NK-92 treated with Interleukin-12 subunit alpha and Interleukin-12 subunit beta, amount 100 ng/mL, for 24 hours (cell line): ENCODE data around the gene CRIP3.

Source experiments
- DNase-seq: peaks from one replicate; lab custom pipeline; 2025; lab: John Stamatoyannopoulos, UW

Gene CRIP3

DNA sequence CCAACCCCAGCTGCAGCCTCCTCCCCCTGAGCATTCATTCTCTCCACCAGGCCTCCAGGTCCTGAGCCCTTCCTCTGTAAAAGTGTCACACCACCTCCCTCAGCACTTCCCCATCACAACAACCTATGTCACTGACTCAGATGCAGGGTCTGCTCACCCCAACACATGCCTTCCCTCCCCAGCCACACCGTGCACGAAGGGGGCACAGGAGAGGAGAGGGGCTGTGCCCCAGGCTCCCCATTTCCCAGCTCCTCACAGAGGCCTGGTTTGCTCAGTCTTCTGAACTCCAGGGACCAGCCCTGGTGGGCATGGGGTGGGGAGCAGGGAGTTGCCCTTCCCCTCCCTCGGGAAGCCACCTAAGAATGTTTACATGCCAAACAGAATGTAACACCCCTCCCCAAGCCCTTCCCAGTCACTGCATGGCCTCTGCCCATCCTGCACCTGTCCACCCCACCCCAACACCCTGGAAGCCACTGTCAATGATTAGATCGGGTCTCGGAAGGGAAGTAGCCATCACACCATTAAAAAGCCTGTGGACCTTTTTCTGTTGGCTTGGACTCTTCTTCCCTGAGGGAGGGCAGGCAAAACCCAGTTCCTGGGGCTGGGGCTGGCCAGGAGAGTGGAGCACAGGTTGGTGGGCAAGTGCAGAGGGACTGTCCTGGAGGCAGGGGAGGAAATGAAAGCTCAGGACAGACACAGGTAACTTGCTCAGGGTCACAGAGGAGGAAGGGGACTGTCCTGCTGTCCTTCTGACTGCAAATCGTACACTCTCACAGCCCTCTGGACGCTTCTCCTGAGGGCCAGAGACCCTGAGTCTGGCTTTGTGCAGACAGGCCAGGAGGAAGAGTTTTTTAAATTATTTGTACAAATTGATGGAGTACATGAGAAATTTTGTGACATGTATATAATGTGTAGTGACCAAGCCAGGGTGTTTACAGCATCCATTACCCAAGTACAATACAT lies 20.6 kb downstream of the CRIP3 start:
- DNase-seq = no peak

DNA sequence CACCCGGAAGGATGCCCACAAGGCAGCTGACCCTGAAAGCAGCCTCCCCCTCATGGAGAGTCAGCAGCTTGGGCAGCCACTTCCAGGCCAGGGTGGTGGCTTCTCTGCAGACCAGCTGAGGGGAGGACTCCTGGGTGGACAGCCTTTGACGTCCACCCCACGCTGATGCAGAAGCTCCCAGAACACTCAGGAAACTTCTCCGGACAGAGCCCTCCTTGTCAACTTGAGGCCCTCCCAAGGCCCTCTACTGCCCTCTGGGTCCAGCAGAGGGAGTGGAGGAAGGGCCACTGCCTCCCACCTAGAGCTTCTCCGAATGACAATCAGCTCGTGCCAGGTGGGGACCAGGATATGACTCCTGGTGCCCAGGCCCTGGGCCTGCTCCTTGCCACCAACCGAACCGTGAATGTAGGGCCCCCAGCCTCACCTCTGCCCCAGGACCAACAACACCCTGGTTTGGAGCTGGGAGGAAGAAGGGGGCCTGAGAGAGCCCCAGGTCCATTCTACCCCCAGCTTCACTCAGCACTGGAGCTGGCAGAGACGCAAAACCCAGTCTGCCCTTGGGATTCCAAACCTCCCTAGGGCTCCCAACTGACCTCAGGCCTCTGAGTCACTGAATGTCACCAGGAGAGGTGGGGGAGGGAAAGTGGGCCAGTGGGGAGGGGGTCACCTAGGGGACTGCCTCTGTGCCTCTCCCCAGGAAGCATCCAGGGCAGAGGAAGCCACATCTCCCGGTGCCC lies 21.5 kb downstream of the CRIP3 start:
- DNase-seq = no peak

DNA sequence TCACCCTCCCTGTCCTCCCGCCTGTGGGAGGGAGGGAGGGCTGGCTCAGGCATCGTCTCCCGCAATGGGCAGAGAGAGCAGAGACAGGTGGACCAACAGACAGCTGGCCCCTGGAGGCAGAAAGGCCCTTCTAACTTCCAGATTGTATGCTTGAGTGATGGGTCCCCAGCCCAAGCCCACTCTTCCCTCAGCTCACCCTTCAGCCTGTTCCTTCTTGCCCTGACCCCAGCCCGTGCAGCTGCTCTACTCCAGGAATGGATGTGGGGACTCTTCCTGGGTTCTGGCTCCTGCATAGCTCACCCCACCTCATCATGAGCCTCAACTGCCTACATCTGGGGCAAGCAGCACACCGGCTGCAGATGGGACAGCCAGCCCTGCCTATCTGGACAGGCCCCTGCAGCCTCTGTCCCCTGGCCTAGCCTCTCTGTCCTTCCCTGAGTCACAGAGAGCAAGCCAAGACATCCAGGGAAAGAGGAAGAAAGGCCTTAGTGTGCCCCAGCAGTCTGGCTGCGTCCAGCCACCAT lies 22.1 kb downstream of the CRIP3 start:
- no peak for DNase-seq

DNA sequence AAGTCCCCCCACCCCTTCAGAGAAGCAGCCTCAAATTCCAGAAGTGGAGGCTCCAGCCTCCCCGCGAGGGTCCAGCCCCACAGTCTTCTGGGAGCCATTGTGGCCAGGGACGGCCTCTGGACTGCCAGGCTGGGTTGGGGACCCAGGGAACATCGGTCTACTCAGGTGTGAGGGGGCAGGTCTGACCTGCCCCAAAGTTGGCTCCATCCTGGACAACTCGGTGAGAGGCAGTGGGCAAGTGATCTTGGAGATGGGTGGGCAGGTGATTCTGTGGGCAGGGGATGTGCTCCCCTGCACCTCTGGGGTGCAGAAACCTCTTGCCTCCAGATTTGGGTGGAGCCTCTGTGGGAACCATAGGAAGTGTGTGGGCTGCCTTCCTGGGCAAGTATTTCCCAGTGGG lies 22.8 kb downstream of the CRIP3 start:
- no peak for DNase-seq

DNA sequence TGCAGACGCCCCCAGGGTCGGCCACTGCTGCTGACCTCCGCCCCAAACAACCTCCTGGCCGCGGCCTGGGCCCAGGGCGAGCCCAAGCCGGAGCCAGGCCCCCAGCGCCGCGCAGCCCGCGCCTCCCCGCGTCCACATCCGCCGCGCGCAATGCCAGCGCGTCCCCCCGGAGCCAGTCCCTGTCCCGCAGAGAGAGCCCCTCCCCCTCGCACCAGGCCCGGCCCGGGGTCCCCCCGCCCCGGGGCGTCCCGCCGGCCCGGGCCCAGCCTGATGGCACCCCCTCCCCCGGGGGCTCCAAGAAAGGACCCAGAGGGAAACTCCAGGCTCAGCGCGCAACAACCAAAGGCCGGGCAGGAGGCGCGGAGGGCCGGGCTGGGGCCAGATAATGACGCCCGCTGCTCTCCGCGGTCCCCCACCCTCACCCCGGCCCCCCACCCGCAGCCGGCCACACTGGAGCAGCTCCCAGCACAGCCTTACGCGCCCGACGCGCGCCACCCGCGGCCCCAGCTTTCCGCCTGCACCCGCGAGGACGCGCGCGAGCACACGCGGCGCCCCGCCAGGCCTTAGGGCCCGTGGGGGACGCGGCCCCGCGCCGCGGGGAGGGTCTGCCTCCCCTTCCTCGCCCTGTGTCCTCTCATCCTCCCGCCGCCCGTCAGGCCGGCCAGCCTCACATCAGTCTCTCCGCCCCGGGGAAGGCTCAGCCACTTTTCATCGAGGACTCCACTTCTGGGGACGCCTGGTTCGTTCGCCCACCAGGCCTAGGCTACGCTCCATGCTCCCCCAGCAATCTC lies 23.4 kb downstream of the CRIP3 start:
- no peak for DNase-seq

DNA sequence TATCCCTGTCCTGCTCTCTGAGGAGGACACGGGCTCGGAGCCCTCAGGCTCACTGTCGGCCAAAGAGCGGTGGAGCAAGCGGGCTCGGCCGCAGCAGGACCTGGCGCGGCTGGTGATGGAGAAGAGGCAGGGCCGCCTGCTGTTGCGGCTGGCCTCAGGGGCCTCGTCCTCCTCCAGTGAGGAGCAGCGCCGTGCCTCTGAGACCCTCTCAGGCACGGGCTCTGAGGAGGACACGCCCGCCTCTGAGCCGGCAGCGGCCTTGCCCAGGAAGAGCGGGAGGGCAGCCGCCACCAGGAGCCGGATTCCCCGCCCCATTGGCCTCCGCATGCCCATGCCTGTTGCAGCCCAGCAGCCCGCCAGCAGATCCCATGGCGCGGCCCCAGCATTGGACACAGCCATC lies 24.7 kb downstream of the CRIP3 start:
- DNase-seq = no peak

DNA sequence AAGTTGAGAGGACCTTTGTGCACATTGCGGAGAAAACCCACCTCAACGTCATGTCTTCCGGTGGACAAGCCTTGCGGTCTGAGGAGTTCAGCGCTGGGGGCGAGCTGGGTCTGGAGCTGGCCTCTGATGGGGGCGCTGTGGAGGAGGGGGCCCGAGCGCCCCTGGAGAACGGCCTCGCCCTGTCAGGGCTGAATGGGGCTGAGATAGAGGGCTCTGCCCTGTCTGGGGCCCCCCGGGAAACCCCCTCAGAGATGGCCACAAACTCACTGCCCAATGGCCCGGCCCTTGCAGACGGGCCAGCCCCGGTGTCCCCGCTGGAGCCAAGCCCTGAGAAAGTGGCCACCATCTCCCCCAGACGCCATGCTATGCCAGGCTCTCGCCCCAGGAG lies 25.1 kb downstream of the CRIP3 start:
- no peak for DNase-seq

DNA sequence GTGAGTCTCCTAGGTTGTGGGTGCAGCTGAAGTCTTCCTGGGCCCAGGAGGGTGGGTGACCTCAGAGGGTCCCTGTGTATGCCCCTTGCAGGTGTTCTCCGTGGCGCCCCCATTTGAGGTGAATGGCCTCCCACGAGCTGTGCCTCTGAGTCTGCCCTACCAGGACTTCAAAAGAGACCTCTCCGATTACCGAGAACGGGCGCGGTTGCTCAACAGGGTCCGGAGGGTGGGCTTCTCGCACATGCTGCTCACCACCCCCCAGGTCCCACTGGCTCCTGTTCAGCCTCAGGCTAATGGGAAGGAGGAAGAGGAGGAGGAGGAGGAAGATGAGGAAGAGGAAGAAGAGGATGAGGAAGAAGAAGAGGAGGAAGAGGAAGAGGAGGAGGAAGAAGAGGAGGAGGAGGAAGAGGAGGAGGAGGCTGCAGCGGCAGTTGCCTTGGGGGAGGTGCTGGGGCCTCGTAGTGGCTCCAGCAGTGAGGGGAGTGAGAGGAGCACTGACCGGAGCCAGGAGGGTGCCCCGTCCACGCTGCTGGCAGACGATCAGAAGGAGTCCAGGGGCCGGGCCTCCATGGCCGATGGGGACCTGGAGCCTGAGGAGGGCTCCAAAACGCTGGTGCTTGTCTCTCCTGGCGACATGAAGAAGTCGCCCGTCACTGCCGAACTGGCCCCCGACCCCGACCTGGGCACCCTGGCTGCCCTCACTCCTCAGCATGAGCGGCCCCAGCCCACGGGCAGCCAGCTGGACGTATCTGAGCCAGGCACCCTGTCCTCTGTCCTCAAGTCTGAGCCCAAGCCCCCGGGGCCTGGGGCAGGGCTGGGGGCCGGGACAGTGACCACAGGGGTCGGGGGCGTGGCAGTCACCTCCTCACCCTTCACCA lies 25.8 kb downstream of the CRIP3 start:
- DNase-seq = no peak

DNA sequence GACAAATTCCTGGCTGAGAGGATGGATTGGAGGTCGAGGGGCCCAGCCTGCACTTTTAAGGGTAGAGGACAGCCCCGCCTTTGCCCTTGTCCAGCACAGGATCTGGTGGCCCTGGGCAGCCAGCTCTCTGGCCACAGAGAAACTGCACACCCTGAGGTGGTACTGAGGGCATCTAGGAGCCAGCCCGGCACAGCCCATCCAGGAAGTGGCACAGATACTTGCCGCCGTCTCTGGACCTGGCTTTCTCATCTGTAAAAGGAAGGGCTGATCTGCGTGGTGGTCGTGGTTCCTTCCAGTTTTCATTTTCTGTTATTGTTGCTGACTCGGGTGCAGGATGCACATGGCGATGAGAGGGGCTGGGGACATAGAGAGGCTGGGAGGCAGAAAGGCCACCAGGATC lies 26.6 kb downstream of the CRIP3 start:
- no peak for DNase-seq

DNA sequence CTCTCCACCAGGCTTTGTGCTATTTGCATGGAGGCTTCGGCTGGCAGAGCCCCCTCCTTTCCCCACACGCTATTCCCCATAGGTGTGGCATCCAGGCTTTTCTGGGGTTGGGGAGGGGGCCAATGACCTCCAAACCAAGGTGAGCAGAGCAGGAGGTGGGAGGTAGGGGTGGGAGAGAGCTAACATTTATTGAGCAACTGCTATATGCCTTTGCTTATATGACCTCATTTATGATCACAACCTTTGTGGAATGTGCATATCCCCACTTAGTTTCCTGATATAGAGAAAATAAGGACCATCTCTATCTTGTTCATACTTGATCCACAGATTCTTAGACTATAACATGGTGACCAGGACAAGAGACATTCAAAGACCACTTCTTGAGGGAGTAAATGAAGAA lies 28.4 kb downstream of the CRIP3 start:
- no peak for DNase-seq

DNA sequence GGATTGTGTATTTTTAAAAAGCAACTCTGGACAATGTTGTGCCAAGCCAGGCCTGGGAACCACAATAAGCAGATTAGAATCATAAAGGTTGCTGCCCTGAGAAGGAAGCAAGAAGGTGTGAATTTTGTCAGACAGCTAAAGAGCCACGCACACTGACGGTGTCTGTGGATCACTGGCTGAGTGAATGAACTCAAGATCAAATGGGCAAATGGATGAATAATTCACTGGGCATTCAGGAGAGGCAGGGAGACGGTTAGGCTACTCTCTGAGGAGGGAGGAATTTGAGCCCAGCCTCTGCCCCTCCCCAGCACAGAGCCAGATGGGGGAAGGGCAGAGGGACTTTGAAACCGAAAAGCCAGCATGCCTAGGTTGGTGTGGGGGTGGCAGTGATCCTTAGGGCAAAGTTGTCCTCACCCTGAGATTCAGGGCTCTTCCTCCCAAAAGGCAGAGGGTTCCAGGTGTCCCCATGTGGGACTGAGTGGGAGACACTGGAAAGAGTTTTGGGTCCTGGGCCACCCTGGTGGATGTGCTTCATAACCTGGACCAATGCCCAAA lies 30.0 kb downstream of the CRIP3 start:
- DNase-seq = no peak

DNA sequence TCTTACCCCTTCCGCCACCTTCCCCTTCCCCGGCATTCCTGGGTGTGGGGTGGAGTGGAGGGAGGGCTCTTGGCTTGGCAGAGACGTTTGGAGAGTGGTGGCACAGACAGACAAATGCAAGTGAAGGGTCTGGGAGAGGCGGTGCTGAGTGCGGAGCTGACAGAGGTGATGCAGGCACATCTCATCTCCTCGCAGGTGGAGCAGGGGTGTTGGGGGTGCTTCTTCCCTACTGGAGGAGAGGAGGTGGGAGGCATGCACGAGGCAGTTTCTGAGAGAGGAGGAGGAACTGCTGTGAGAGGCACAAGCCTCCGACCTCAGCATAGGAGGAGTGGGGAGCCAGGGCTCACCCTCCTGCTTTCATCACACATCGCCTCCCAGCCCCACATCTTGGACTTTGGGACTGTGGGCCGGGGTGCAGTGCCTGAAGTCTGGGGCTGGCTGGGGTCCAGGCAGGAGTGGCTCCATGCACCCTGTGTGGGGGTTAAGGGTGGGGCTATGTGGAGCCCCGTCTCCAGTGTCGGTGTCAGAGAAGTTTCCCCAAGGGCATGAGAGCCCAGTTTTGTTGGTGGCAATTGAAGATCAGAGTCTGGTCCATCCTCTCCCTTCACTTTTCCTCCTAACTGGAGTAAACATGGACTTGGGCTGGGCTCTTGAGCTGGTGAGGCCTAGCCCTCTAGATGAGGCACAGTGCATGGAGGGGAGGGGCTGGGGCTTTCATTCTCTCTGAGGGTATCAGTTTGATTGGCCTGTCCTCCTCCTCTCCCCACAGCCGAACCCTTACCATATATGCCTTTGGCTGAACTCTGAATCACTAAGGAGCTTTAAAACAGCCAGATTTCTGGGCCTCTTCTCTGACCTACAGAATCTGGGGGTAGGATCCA lies 30.7 kb downstream of the CRIP3 start:
- DNase-seq = no peak

DNA sequence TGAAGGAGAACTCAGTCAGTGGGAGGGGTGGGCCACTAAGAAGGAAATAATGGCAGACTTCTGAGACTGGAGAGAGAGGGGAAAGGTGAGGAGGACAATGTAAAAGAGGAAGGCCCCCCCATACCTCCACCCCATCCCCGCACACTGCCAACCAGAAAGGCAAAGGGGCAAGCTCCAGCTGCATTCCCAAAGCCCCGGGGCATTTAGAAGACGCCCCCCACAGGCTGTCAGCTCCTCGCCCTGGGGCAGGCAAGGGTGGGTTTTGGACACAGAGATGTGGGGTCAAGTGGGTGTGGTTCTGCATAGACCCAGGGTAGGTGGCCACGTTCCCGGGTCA lies 31.4 kb downstream of the CRIP3 start:
- no peak for DNase-seq

DNA sequence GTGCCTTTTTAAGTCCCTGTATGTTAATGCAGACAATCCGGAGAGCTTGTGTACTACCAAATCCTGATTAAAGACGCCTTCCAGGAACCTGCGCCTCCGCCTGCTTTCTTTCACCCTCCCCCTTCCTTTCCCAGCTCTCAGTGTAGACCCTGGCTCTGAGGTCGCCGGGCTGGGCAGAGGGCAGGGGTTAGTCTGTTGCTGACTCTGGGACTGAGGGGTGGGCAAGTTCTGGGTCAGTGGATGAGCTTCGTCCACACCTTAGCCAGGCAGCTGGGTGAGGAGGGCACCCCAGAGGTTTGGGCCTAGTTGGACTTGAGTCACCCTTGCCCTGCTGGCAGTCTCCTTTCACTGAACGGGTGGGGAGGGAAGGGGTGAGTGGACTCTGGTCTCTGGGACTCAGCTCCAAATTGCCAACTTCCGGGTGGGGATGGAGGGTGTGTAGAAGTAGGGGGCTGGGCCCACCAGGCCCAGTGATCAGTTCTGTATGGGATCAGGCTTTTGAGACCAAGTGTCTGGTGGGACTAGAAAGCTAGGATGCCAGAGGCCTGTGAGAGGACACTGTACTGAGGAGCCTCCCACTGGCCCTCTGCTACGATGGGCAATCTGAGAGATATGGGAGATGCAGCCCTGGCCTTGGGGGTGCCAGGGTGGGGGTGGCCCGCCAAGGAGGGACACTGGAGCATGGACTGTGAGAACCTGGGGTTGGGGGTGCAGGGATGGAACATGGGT lies 31.9 kb downstream of the CRIP3 start:
- no peak for DNase-seq

DNA sequence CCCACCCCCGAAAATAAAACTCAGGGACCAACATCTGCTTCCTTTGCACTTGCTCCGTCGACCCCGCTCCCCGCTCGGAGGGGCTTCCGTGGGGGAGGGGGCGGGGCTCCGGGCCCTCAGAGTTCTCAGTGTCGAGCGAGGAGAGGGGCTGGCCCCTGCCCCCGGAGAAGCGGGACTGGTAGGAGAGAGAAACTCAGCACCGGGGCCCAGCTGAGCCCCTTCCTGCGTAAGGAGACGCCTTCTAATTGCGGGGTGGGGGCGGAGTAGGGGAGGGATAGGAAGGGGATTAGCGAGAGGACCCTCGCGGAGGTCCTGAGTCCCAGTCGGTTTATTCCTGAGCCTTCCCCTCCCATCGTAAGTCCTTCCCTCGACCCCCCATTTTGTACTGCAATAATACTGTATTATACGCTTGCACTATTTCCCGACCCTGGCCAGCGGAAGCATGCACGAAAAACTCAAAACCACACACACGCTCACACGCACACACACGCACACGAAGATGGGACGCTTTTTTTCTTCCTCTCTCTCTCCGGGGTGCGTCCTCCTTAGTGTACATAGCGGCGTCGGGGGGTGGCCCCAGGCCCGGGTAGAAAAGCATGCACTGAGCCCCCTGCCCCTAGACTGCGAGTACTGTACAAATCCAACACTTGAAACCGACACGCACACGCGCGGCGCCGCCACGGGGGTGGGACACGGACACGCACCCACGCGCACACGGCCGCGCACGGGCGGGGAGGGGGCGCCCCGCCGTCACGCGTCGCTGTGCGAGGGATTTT lies 32.6 kb downstream of the CRIP3 start:
- no peak for DNase-seq

DNA sequence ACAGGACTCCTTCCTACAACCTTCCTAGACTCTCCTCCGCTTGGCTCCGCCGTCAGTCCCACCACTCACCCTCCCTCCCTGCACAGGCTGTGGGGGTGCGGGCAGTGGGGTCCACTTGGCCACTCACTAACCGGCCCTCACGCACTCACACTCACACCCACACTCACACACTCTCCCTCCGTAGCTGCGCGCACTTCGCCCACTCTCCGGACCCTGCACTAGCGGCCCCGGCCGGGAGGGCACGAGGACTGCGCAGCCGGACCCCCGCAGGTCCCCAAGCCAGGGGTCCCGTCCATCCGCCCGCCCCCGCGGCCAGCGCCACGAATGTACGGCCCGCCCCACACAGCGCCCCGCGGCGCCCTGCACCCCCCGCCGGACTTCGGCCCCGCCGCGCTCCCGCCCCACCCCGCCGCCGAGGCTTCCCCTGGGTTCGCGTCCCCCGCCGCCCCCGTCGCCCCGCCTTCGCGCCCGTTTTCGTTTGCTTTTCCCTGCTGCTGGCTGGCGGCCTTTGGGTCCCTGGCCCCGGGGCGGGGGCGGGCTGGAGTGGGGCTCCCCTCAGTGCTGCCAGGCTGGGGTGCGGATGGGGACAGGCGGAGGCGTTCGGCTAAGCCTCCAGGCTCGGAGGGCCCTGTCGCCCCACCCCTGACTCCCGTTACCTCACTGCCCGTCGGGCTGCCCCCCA lies 33.6 kb downstream of the CRIP3 start:
- no peak for DNase-seq

DNA sequence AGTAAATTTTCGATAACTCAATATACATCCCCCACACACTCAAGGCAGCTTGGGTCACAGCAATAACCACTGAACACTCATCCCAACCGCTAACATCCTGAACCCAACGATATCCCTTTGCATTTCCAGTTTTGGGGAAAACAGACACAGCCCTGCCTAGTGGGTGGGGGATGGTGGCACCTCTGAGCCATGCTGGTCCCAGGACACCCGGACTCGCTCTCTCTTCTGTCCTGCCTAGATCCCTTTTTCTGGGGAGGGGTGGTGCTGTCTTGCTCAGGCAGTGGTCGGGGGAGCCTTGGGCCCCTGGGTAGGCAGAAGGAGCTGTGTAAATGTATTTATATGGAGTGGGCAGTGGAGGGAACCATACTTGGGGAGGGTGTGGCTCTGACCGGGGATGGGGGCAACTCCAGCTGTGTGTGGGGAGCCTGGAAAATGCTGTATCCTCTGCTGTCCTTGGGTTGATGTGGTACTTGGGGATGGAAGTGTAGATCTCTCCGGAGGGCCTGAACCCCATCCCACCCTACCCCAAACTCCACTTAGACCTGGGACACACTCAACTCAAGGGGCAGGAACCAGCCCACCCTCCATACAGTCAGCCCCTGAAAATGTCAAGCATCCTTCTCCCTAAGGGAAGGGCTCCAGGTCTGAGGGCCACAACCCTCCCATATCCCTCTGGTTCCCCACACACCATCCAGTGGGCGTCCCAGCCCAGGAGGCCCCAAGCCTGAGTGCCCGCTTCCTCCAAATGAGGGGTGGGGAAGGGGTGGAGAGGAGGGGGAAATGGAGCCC lies 34.3 kb downstream of the CRIP3 start:
- no peak for DNase-seq
